ENCODE results near the gene CCDC169. TPM values are rescaled to one million over a fixed set of nuclear protein-coding genes. Genes with fewer than 3 reads are reported as not detected.

Gene CCDC169
- total RNA-seq, 2 experiments from 2014 or later: not detected

- Histone ChIP-seq H3K27me3 (ENCODE audit: control insufficient read depth in 1 of 2, insufficient read depth in 2 of 2, low read length in 2 of 2) (peaks cover 12 to 24% of the 10 kb centered on the region in 2 experiments), H3K36me3 (ENCODE audit: insufficient read depth, low read length) (no peaks in the 10 kb centered on the region), H3K4me3 (ENCODE audit: low read length) (no peak overlapping the region), H3K9me3 (ENCODE audit: control insufficient read depth in 1 of 2, insufficient read depth in 1 of 2, low read length in 2 of 2) (peaks cover 0 to 4% of the 10 kb centered on the region in 2 experiments), H3K4me1 (ENCODE audit: insufficient read depth, low read length) (peaks cover 14% of the 10 kb centered on the region), H3K27ac (ENCODE audit: low read depth in 1 of 2, low read length in 2 of 2) (no peak overlapping the region)
- Mint-ChIP-seq H3K4me3 (peak overlapping the region; percentile 86), H3K27ac (no peak overlapping the region), H3K4me1 (ENCODE audit: low read depth) (peaks cover 23% of the 10 kb centered on the region), H3K9me3 (no peaks in the 10 kb centered on the region), H3K27me3 (peaks cover 43% of the 10 kb centered on the region), H3K36me3 (ENCODE audit: low read depth) (no peaks in the 10 kb centered on the region)
- intact Hi-C loops (cut with DNase I, micrococcal nuclease): no loop called here
- CTCF ChIA-PET: interaction anchor here (1.4 kb wide), 1 partner anchor 9 kb away, joined by 3 read pairs; no protein-coding TSS in a partner anchor
- TF ChIP-seq CTCF (IDR thresholded peaks at IDR 0.05): no peak
- ATAC-seq (ENCODE audit: poor library complexity) (no peak), DNase-seq (no peak)
- POLR2A ChIA-PET: interaction anchor here (0.7 to 1.1 kb wide), 2 partner anchors 46 to 702 kb away, joined by 3 read pairs; partner anchors contain the start of gene EXOSC8
These were observed 988 bp upstream of the CCDC169 start for GRCh38 chr13:36298535-36299068.

DNA sequence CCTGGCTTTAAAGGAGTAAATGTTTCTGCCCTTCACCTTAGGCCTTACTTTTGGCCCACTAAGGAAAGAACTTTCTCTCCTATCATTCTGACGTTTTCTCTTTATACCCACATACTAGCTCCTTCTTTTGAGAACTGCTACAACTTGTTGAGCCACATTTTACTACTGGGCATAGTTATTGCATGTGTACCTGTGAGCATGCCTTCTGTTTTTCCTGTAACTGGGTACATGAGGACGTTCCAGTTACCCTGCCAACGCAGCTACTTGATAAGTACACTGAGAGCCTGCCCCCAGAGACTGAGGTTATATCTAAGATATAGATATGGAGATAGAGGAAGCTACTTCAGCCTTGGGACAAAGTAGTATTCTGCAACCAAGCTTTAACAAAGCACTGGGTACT is 3.5 kb downstream of the CCDC169 start:
- CTCF ChIA-PET: no interaction called here

GRCh38 chr13:36293497-36293896 is 4.1 kb downstream of the CCDC169 start:
- H3K27ac ChIP-seq (ENCODE audit: low read depth in 1 of 2, low read length in 2 of 2): no peak overlapping the region
- ChIA-PET CTCF (interaction anchor here (1.1 kb wide), 1 partner anchor 14 kb away, joined by 3 read pairs; no protein-coding TSS in a partner anchor), POLR2A (no interaction called here)
- peaks cover 4 to 7% of the 10 kb centered on the region in 2 experiments for H3K9me3 ChIP-seq (ENCODE audit: control insufficient read depth in 1 of 2, insufficient read depth in 1 of 2, low read length in 2 of 2)
- DNase-seq (no peak), ATAC-seq (ENCODE audit: poor library complexity) (no peak)
- peaks cover 14% of the 10 kb centered on the region for H3K4me1 ChIP-seq (ENCODE audit: insufficient read depth, low read length)
- H3K36me3 ChIP-seq (ENCODE audit: insufficient read depth, low read length): no peaks in the 10 kb centered on the region
- TF ChIP-seq CTCF (IDR thresholded peaks at IDR 0.05): no peak
- H3K27ac Mint-ChIP-seq: no peak overlapping the region
- no peaks in the 10 kb centered on the region for H3K9me3 Mint-ChIP-seq
- H3K27me3 Mint-ChIP-seq: peaks cover 40% of the 10 kb centered on the region
- no peak overlapping the region for H3K4me3 ChIP-seq (ENCODE audit: low read length)
- no peak overlapping the region for H3K4me3 Mint-ChIP-seq
- intact Hi-C loops (cut with DNase I, micrococcal nuclease): no loop called here
- no peaks in the 10 kb centered on the region for H3K36me3 Mint-ChIP-seq (ENCODE audit: low read depth)
- H3K27me3 ChIP-seq (ENCODE audit: control insufficient read depth in 1 of 2, insufficient read depth in 2 of 2, low read length in 2 of 2): peaks cover 12 to 17% of the 10 kb centered on the region in 2 experiments
- H3K4me1 Mint-ChIP-seq (ENCODE audit: low read depth): peaks cover 20% of the 10 kb centered on the region

More for the DNA sequence above, 3.5 kb downstream of the CCDC169 start:
- Mint-ChIP-seq H3K4me1 (ENCODE audit: low read depth) (peaks cover 23% of the 10 kb centered on the region), H3K27me3 (peaks cover 46% of the 10 kb centered on the region), H3K4me3 (no peak overlapping the region), H3K9me3 (no peaks in the 10 kb centered on the region), H3K27ac (no peak overlapping the region), H3K36me3 (ENCODE audit: low read depth) (no peaks in the 10 kb centered on the region)
- Histone ChIP-seq H3K4me1 (ENCODE audit: insufficient read depth, low read length) (peaks cover 14% of the 10 kb centered on the region), H3K36me3 (ENCODE audit: insufficient read depth, low read length) (no peaks in the 10 kb centered on the region), H3K27ac (ENCODE audit: low read depth in 1 of 2, low read length in 2 of 2) (no peak overlapping the region), H3K4me3 (ENCODE audit: low read length) (no peak overlapping the region), H3K27me3 (ENCODE audit: control insufficient read depth in 1 of 2, insufficient read depth in 2 of 2, low read length in 2 of 2) (peaks cover 12 to 22% of the 10 kb centered on the region in 2 experiments), H3K9me3 (ENCODE audit: control insufficient read depth in 1 of 2, insufficient read depth in 1 of 2, low read length in 2 of 2) (peaks cover 4 to 5% of the 10 kb centered on the region in 2 experiments)
- no peak for TF ChIP-seq CTCF (IDR thresholded peaks at IDR 0.05)
- no peak for ATAC-seq (ENCODE audit: poor library complexity)
- POLR2A ChIA-PET: no interaction called here
- no peak for DNase-seq
- intact Hi-C loops (cut with DNase I, micrococcal nuclease): no loop called here
